Prostate gland (tissue), 2 donors: Measurements from ENCODE around the gene TFAP2E.

Experiments used
- POLR2A ChIP-seq: fragments of 450-650 bp; IDR thresholded peaks from one replicate; pipeline ENCODE4 v1.6.1; 2016; ENCODE audit warnings: antibody characterized with exemption, mild to moderate bottlenecking
- POLR2AphosphoS5 ChIP-seq: sonication (generic); formaldehyde crosslinking; IDR thresholded peaks from one replicate; pipeline ENCODE4 v1.6.1; 2017; ENCODE audit warnings: antibody characterized with exemption
- TF ChIP-seq, protein P1 (sequence below), 4 experiments: fragments of 200-600 bp in 2 of 4; fragments of 450-650 bp in 2 of 4; sonication (generic) in 2 of 4; IDR thresholded peaks; 1 replicate in 3 of 4; 2 replicates in 1 of 4; pipeline ENCODE4 v1.5.1; 2016 to 2019; ENCODE audit warnings: antibody characterized with exemption in 4 of 4, mild to moderate bottlenecking in 2 of 4, moderate library complexity in 2 of 4

DNA sequence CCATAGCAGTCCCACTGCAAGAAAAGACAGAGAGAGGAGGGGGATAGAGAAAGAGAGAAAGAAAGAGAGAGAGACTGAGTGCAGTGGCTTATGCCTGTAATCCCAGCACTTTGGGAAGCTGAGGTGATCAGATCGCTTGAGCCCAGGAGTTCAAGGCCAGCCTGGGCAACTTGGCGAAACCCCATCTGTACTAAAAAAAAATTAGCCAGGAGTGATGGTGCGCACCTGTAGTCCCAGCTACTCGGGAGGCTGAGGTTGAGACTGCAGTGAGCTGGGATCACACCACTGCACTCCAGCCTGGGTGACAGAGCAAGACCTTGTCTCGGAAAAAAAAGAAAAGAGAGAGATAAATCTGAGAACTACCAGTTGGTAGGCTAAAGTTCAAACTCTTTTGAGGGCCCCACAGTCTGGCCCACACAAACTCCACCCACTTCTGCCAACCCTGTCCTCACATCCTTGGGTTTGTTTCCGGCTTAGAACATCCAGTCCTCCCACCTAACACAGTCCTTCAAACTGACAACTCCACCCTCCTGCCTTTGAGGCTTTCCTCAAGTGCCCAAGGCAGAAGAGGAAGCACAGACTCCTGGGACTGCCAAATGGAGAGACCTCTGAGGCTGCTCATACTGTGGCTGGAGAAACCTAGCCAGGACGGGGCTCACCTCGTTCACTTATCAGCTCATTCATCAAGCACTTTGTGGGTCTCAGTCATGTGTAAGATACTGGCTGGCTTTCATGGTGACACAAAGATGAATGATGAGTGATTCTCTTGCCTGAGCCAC is 20.1 kb downstream of the TFAP2E start:
- TF ChIP-seq, protein P1, sequence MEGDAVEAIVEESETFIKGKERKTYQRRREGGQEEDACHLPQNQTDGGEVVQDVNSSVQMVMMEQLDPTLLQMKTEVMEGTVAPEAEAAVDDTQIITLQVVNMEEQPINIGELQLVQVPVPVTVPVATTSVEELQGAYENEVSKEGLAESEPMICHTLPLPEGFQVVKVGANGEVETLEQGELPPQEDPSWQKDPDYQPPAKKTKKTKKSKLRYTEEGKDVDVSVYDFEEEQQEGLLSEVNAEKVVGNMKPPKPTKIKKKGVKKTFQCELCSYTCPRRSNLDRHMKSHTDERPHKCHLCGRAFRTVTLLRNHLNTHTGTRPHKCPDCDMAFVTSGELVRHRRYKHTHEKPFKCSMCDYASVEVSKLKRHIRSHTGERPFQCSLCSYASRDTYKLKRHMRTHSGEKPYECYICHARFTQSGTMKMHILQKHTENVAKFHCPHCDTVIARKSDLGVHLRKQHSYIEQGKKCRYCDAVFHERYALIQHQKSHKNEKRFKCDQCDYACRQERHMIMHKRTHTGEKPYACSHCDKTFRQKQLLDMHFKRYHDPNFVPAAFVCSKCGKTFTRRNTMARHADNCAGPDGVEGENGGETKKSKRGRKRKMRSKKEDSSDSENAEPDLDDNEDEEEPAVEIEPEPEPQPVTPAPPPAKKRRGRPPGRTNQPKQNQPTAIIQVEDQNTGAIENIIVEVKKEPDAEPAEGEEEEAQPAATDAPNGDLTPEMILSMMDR (IDR thresholded peaks at IDR 0.05), result no peak
- TF ChIP-seq POLR2A, result no peak
- no peak for TF ChIP-seq POLR2AphosphoS5
